Body of pancreas (tissue), 4 donors: ENCODE data around the gene CYGB.

Experiments
- POLR2A ChIP-seq, 3 donors: fragments of 450-650 bp; IDR thresholded peaks; one replicate each; pipeline ENCODE4 v1.6.1; 2016; ENCODE audit warnings: antibody characterized with exemption in 3 of 3, mild to moderate bottlenecking in 2 of 3
- TF ChIP-seq, protein P1 (sequence below), 7 experiments: fragments of 450-650 bp in 4 of 7; fragments of 200-600 bp in 3 of 7; sonication (generic) in 3 of 7; IDR thresholded peaks; one replicate each; pipeline ENCODE4 v1.5.1; 2016 to 2019; ENCODE audit warnings: antibody characterized with exemption in 7 of 7

DNA sequence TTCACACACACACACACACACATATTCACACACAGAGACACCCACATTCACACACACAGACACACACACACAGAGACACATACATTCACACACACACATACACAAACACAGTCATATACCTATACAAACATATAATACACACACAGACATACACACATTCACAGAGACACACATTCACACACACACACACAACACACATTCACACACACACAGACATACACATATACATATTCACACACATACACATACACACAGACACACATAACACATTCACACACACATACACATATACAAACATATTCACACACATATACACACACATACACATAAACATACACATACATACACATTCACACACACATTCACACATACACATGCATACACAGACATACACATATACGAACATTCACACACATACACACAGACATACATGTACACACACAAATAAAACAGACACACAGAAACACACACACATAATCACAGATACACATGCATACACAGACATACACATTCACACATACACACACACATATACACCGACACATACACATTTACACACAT, 10.2 kb upstream of the CYGB start:
- TF ChIP-seq POLR2A (IDR thresholded peaks at IDR 0.05) = no peak
- TF ChIP-seq, protein P1, sequence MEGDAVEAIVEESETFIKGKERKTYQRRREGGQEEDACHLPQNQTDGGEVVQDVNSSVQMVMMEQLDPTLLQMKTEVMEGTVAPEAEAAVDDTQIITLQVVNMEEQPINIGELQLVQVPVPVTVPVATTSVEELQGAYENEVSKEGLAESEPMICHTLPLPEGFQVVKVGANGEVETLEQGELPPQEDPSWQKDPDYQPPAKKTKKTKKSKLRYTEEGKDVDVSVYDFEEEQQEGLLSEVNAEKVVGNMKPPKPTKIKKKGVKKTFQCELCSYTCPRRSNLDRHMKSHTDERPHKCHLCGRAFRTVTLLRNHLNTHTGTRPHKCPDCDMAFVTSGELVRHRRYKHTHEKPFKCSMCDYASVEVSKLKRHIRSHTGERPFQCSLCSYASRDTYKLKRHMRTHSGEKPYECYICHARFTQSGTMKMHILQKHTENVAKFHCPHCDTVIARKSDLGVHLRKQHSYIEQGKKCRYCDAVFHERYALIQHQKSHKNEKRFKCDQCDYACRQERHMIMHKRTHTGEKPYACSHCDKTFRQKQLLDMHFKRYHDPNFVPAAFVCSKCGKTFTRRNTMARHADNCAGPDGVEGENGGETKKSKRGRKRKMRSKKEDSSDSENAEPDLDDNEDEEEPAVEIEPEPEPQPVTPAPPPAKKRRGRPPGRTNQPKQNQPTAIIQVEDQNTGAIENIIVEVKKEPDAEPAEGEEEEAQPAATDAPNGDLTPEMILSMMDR (IDR thresholded peaks at IDR 0.05) = no peak
